ENCODE data around the gene IMP3. TPM values are rescaled to one million over a fixed set of nuclear protein-coding genes. Genes with fewer than 3 reads are reported as not detected.

Gene IMP3
- total RNA-seq, 1 experiment from 2014 or later = 58.0 TPM

DNA sequence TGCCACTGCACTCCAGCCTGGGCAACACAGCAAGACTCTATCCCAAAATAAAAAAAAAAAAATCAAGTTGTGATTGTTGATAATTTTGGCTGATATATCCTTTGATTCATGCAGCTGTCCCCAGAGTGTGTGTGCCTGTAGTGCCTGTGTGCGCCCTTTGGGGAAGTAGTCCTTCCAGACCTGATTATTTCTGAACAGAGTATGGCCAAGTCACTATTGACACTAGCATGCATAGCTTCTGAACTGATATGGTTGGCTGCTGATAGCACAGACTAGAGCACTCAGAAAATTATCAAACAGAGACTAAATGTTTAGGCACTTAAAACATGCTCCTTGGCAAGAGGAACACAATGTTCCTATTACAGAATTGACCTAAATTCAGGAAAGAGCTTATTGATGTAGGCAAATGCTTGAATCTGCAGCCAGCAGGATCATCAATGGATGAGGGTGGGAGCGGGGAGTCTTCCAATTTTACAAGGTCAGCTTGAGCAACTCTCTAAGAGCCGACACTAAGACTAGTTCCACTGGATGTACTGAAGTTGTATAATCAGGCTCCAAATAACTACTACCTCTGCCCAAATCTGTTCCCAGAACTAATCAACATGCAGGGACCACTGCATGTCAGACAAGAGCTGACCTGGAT is 43.2 kb downstream of the IMP3 start:
- no peak overlapping the region for H3K4me3 Mint-ChIP-seq (ENCODE audit: unreplicated experiment)
- DNase-seq (ENCODE audit: unreplicated experiment) = no peak
- TF ChIP-seq, protein P1, sequence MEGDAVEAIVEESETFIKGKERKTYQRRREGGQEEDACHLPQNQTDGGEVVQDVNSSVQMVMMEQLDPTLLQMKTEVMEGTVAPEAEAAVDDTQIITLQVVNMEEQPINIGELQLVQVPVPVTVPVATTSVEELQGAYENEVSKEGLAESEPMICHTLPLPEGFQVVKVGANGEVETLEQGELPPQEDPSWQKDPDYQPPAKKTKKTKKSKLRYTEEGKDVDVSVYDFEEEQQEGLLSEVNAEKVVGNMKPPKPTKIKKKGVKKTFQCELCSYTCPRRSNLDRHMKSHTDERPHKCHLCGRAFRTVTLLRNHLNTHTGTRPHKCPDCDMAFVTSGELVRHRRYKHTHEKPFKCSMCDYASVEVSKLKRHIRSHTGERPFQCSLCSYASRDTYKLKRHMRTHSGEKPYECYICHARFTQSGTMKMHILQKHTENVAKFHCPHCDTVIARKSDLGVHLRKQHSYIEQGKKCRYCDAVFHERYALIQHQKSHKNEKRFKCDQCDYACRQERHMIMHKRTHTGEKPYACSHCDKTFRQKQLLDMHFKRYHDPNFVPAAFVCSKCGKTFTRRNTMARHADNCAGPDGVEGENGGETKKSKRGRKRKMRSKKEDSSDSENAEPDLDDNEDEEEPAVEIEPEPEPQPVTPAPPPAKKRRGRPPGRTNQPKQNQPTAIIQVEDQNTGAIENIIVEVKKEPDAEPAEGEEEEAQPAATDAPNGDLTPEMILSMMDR (IDR thresholded peaks at IDR 0.05; ENCODE audit: unreplicated experiment) = no peak
- H3K27me3 Mint-ChIP-seq (ENCODE audit: insufficient read depth, unreplicated experiment) = no peaks in the 10 kb centered on the region
- ChIA-PET CTCF (interaction anchor here (0.5 to 1.2 kb wide), 8 partner anchors 17 to 1113 kb away, joined by 3 to 6 read pairs (median 3); partner anchors contain the start of genes PTPN9 and SNUPN), POLR2A (interaction anchor here (1.0 to 1.1 kb wide), 2 partner anchors 19 to 50 kb away, joined by 3 to 4 read pairs; partner anchors contain the start of gene SNX33)
- no peak overlapping the region for H3K27ac Mint-ChIP-seq (ENCODE audit: low read depth, unreplicated experiment)
- BruUV-seq (replicated peaks) = no TSS peak
- intact Hi-C loops (cut with micrococcal nuclease) = no loop called here
- H3K9me3 Mint-ChIP-seq (ENCODE audit: unreplicated experiment) = no peaks in the 10 kb centered on the region
- H3K36me3 Mint-ChIP-seq (ENCODE audit: insufficient read depth, unreplicated experiment) = peaks cover 60% of the 10 kb centered on the region
- H3K4me1 Mint-ChIP-seq (ENCODE audit: insufficient read depth, unreplicated experiment) = no peaks in the 10 kb centered on the region

DNA sequence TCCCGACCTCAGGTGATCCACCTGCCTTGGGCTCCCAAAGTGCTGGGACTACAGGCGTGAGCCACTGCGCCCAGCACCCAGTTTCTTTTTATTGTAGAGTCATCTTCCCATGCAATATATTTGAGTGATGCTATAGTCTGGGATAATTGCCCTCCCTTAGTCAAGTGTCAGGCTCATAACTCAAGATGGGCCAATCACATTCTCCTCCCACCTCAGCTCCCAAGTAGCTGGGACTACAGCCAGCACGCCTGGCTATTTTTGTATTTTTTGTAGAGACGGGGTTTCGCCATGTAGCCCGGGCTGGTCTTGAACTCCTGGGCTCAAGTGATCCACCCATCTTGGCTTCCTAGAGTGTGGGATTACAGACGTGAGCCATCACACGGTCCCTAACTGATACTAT is 45.7 kb downstream of the IMP3 start:
- H3K36me3 Mint-ChIP-seq (ENCODE audit: insufficient read depth, unreplicated experiment) = peaks cover 36% of the 10 kb centered on the region
- TF ChIP-seq, protein P1 (IDR thresholded peaks at IDR 0.05; ENCODE audit: unreplicated experiment) = no peak
- no peaks in the 10 kb centered on the region for H3K27me3 Mint-ChIP-seq (ENCODE audit: insufficient read depth, unreplicated experiment)
- POLR2A ChIA-PET = interaction anchor here (0.6 kb wide), 1 partner anchor 142 kb away, joined by 5 read pairs; no protein-coding TSS in a partner anchor
- intact Hi-C loops (cut with micrococcal nuclease) = no loop called here
- CTCF ChIA-PET = interaction anchor here (1.0 kb wide), 2 partner anchors 8 to 225 kb away, joined by 3 read pairs; no protein-coding TSS in a partner anchor
- no peak overlapping the region for H3K27ac Mint-ChIP-seq (ENCODE audit: low read depth, unreplicated experiment)
- DNase-seq (ENCODE audit: unreplicated experiment) = no peak
- no TSS peak for BruUV-seq (replicated peaks)
- H3K4me1 Mint-ChIP-seq (ENCODE audit: insufficient read depth, unreplicated experiment) = no peaks in the 10 kb centered on the region
- H3K4me3 Mint-ChIP-seq (ENCODE audit: unreplicated experiment) = no peak overlapping the region
- H3K9me3 Mint-ChIP-seq (ENCODE audit: unreplicated experiment) = no peaks in the 10 kb centered on the region

DNA sequence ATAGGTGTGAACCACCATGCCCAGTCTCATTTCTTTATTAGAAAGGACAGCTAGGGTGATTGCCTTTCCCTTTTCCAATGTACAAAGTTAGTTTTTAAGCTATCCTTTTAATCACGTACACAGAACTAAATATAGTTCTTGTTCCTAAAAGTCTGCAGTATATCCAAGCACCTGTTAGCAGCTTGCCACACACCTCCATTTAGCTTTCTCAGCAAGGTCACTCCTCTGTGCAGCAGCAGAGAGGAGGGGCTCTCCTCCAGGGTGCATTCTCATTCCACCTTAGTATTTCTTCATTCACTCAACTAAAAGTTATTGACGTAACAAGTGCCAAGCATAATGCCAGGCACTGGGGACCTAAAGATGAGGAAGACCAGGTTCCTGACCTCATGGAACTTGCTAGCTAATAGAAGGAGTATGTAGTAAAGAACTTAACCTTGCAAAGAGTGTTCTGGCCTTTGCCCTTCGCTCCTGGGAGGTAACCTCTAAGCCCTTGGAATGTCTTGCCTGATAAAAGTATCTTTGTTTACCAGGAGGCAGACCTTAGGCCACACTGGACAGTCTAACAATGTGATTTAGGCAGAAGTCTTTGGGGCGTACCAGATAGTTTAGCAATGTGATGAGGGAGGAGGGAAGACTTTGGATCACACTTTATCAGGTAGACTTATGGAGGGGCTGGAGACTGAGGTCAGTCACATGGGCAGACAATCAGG is 48.2 kb downstream of the IMP3 start:
- TF ChIP-seq, protein P1 (IDR thresholded peaks at IDR 0.05; ENCODE audit: unreplicated experiment) = no peak
- CTCF ChIA-PET = interaction anchor here (1.5 kb wide), 1 partner anchor 83 kb away, joined by 5 read pairs; no protein-coding TSS in a partner anchor
- H3K4me1 Mint-ChIP-seq (ENCODE audit: insufficient read depth, unreplicated experiment) = no peaks in the 10 kb centered on the region
- POLR2A ChIA-PET = interaction anchor here (1.0 to 2.2 kb wide), 2 partner anchors 13 to 137 kb away, joined by 5 to 10 read pairs; partner anchors contain the start of gene PTPN9
- H3K36me3 Mint-ChIP-seq (ENCODE audit: insufficient read depth, unreplicated experiment) = peaks cover 19% of the 10 kb centered on the region
- H3K4me3 Mint-ChIP-seq (ENCODE audit: unreplicated experiment) = no peak overlapping the region
- BruUV-seq (replicated peaks) = no TSS peak
- DNase-seq (ENCODE audit: unreplicated experiment) = no peak
- no peaks in the 10 kb centered on the region for H3K27me3 Mint-ChIP-seq (ENCODE audit: insufficient read depth, unreplicated experiment)
- no peak overlapping the region for H3K27ac Mint-ChIP-seq (ENCODE audit: low read depth, unreplicated experiment)
- intact Hi-C loops (cut with micrococcal nuclease) = no loop called here
- H3K9me3 Mint-ChIP-seq (ENCODE audit: unreplicated experiment) = no peaks in the 10 kb centered on the region

DNA sequence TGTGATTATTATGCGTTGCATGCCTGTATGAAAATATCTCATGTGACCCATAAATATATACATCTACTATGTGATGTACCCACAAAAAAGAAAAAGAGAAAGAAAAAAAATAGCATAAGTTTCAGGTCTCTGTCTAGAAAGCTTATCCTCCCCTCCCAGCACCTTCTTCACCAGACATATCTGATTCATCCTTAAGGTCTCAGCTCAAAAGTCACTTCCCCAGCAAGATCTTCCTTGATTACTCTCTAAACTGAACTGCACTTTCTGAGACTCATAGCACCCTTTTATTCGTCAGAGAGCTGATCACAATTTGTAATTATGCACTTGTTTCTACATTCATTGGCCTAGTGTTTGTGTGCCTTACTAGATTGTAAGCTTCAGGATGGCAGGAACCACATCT is 49.8 kb downstream of the IMP3 start:
- Mint-ChIP-seq H3K27ac (ENCODE audit: low read depth, unreplicated experiment) (no peak overlapping the region), H3K9me3 (ENCODE audit: unreplicated experiment) (no peaks in the 10 kb centered on the region), H3K4me1 (ENCODE audit: insufficient read depth, unreplicated experiment) (no peaks in the 10 kb centered on the region), H3K4me3 (ENCODE audit: unreplicated experiment) (no peak overlapping the region), H3K36me3 (ENCODE audit: insufficient read depth, unreplicated experiment) (peaks cover 3% of the 10 kb centered on the region), H3K27me3 (ENCODE audit: insufficient read depth, unreplicated experiment) (no peaks in the 10 kb centered on the region)
- CTCF ChIA-PET = interaction anchor here (0.6 to 1.5 kb wide), 2 partner anchors 82 to 199 kb away, joined by 3 to 5 read pairs; no protein-coding TSS in a partner anchor
- POLR2A ChIA-PET = interaction anchor here (0.9 to 1.8 kb wide), 2 partner anchors 9 to 12 kb away, joined by 3 to 8 read pairs; partner anchors contain the start of gene PTPN9
- DNase-seq (ENCODE audit: unreplicated experiment) = no peak
- no TSS peak for BruUV-seq (replicated peaks)
- intact Hi-C loops (cut with micrococcal nuclease) = no loop called here
- TF ChIP-seq, protein P1 (IDR thresholded peaks at IDR 0.05; ENCODE audit: unreplicated experiment) = no peak
